GM21737 (cell line): ENCODE results near the gene TYSND1.
"Not testable (repeated sequence)": the region's sequence is repeated elsewhere in the genome, so short reads cannot be mapped to it uniquely, and the experiment has no call there.

Experiments used
- ATAC-seq: cut with Tn5 transposase; IDR thresholded peaks from one replicate; pipeline ENCODE4 v1.9.1; 2021; ENCODE audit warnings: mild to moderate bottlenecking, moderate library complexity; ENCODE audit not compliant: unreplicated experiment

The TYSND1 gene

GRCh38 chr10:70164163-70164562 lies 17.7 kb upstream of the TYSND1 start:
- ATAC-seq, result no peak

GRCh38 chr10:70163448-70163847 lies 16.9 kb upstream of the TYSND1 start:
- no peak for ATAC-seq

- ATAC-seq, result no peak
Observed at GRCh38 chr10:70162892-70163201, 16.3 kb upstream of the TYSND1 start.

GRCh38 chr10:70162151-70162891 lies 15.8 kb upstream of the TYSND1 start:
- ATAC-seq, result no peak

- ATAC-seq, result no peak
Observed at GRCh38 chr10:70160798-70161197, 14.3 kb upstream of the TYSND1 start.

GRCh38 chr10:70159366-70159765 lies 12.9 kb upstream of the TYSND1 start:
- not testable (repeated sequence) for ATAC-seq

- ATAC-seq, result no peak
Observed at GRCh38 chr10:70158113-70158512, 11.6 kb upstream of the TYSND1 start.

- ATAC-seq, result no peak
Observed at GRCh38 chr10:70155255-70155838, 8.8 kb upstream of the TYSND1 start.

- ATAC-seq, result no peak
Observed at GRCh38 chr10:70148516-70148915, 2.0 kb upstream of the TYSND1 start.

- ATAC-seq, result no peak
Observed at GRCh38 chr10:70147259-70147625, 742 bp upstream of the TYSND1 start.

GRCh38 chr10:70145666-70146488 lies 623 bp downstream of the TYSND1 start:
- ATAC-seq, result peak; percentile 44

GRCh38 chr10:70145166-70145665 lies 1.3 kb downstream of the TYSND1 start:
- no peak for ATAC-seq

GRCh38 chr10:70144372-70145110 lies 2.0 kb downstream of the TYSND1 start:
- no peak for ATAC-seq

GRCh38 chr10:70142555-70142954 lies 3.9 kb downstream of the TYSND1 start:
- no peak for ATAC-seq

- no peak for ATAC-seq
Observed at GRCh38 chr10:70140297-70140696, 6.2 kb downstream of the TYSND1 start.

- ATAC-seq, result no peak
Observed at GRCh38 chr10:70139997-70140250, 6.6 kb downstream of the TYSND1 start.

GRCh38 chr10:70139151-70139996 lies 7.1 kb downstream of the TYSND1 start:
- ATAC-seq, result no peak

- ATAC-seq, result no peak
Observed at GRCh38 chr10:70137927-70138883, 8.3 kb downstream of the TYSND1 start.

- no peak for ATAC-seq
Observed at GRCh38 chr10:70137135-70137534, 9.4 kb downstream of the TYSND1 start.
